ENCODE measurements around the gene MAMDC4. TPM values are rescaled to one million over a fixed set of nuclear protein-coding genes. Genes with fewer than 3 reads are reported as not detected.

MAMDC4 gene
- total and polyA plus RNA-seq, 2 of the 13 experiments (the other 11 are each of a cell fraction or from before 2014, with no cell fraction given), result 6.0 to 6.8 TPM

DNA sequence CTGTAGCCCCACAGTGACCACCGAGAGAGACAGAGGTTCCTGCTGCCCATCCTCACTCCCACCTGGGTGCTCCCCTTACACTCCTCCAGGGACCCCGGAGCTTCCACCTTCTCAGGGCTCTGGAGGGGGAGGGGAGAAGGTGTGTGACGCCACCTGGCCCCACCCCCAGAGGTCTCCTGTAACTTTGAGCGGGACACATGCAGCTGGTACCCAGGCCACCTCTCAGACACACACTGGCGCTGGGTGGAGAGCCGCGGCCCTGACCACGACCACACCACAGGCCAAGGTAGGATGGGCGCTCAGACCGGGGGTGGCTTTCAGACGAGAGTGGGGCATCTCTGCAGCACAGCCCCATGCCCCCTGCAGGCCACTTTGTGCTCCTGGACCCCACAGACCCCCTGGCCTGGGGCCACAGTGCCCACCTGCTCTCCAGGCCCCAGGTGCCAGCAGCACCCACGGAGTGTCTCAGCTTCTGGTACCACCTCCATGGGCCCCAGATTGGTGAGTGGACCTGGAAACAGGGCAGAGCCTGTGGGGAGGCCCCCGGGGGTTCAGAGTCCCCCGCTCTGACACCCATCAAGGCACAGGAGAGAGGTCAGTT, 4.5 kb downstream of the MAMDC4 start:
- intact Hi-C loops (cut with micrococcal nuclease; ENCODE audit: unreplicated experiment) (no loop called here), in situ Hi-C loops (cut with HindIII; ENCODE audit: extremely low pct_ligation_motif_present, low pct_unique_long_range_greater_than_20kb) (no loop called here)
- Histone ChIP-seq H3K9me3 (ENCODE audit: low read length) (no peaks in the 10 kb centered on the region), H3K27me3 (ENCODE audit: control insufficient read depth in 1 of 2, insufficient read depth in 2 of 2, low read length in 2 of 2) (no peaks in the 10 kb centered on the region), H3K9ac (ENCODE audit: insufficient read depth, low read depth, low read length) (no peak overlapping the region; the same call in 1 of the 2 replicates), H3K4me1 (ENCODE audit: insufficient read depth, low read length) (peaks cover 31% of the 10 kb centered on the region), H3K79me2 (ENCODE audit: insufficient read depth, low read length) (no peaks in the 10 kb centered on the region), H4K20me1 (ENCODE audit: insufficient read depth, low read length) (no peaks in the 10 kb centered on the region), H3K4me3 (replicated peaks in 1 of 3; ENCODE audit: insufficient read depth in 1 of 3, low read depth in 2 of 3, low read length in 3 of 3) (no peak overlapping the region), H3K27ac (ENCODE audit: extremely low read length, insufficient read depth, low read length) (no peak overlapping the region), H2AFZ (ENCODE audit: low read length) (no peak overlapping the region), H3K36me3 (replicated peaks in 1 of 2; ENCODE audit: control insufficient read depth in 1 of 2, insufficient read depth in 2 of 2, low read length in 2 of 2) (peaks cover 5 to 13% of the 10 kb centered on the region in 2 experiments), H3K4me2 (ENCODE audit: low read depth, low read length) (no peak overlapping the region)
- no TSS peak for BruUV-seq (replicated peaks)
- ChIA-PET CTCF (ENCODE audit: low intra/inter-chr PET ratio, low total read pairs) (no interaction called here), POLR2A (interaction anchor here (0.6 to 1.8 kb wide), 3 partner anchors 9 to 26 kb away, joined by 3 to 5 read pairs (median 5); partner anchors contain the start of gene EDF1)
- DNase-seq (ENCODE audit: low spot score) (no peak), FAIRE-seq (no peak), ATAC-seq (no peak)
- TF ChIP-seq MAFK (conservative IDR thresholded peaks at IDR 0.05 in 1 of 2, IDR thresholded peaks at IDR 0.05 in 1 of 2; ENCODE audit: low read length in 2 of 2) (no peak), ARNTL (CRISPR knock-in tag; IDR thresholded peaks at IDR 0.05) (no peak), PRPF4 (IDR thresholded peaks at IDR 0.05; ENCODE audit: low read depth, low read length, poor library complexity, severe bottlenecking) (no peak)
- WGBS (ENCODE audit: low lambda C conversion rate), result 100% methylated on average over 3 of the region's 14 CpGs

DNA sequence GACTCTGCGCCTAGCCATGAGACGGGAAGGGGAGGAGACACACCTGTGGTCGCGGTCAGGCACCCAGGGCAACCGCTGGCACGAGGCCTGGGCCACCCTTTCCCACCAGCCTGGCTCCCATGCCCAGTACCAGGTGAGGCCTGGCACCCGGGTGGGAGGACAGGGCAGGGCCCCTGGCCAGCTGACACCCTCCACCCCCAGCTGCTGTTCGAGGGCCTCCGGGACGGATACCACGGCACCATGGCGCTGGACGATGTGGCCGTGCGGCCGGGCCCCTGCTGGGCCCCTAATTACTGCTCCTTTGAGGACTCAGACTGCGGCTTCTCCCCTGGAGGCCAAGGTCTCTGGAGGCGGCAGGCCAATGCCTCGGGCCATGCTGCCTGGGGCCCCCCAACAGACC, 5.0 kb downstream of the MAMDC4 start:
- Histone ChIP-seq H3K4me3 (replicated peaks in 1 of 3; ENCODE audit: insufficient read depth in 1 of 3, low read depth in 2 of 3, low read length in 3 of 3) (no peak overlapping the region), H3K9ac (ENCODE audit: insufficient read depth, low read depth, low read length) (no peak overlapping the region), H4K20me1 (ENCODE audit: insufficient read depth, low read length) (no peaks in the 10 kb centered on the region), H3K27me3 (ENCODE audit: control insufficient read depth in 1 of 2, insufficient read depth in 2 of 2, low read length in 2 of 2) (no peaks in the 10 kb centered on the region), H3K9me3 (ENCODE audit: low read length) (no peaks in the 10 kb centered on the region), H3K79me2 (ENCODE audit: insufficient read depth, low read length) (no peaks in the 10 kb centered on the region), H3K27ac (ENCODE audit: extremely low read length, insufficient read depth, low read length) (no peak overlapping the region), H3K4me2 (ENCODE audit: low read depth, low read length) (no peak overlapping the region), H3K4me1 (ENCODE audit: insufficient read depth, low read length) (peaks cover 26% of the 10 kb centered on the region), H3K36me3 (replicated peaks in 1 of 2; ENCODE audit: control insufficient read depth in 1 of 2, insufficient read depth in 2 of 2, low read length in 2 of 2) (peaks cover 7 to 16% of the 10 kb centered on the region in 2 experiments), H2AFZ (ENCODE audit: low read length) (no peak overlapping the region)
- FAIRE-seq, result no peak
- no TSS peak for BruUV-seq (replicated peaks)
- TF ChIP-seq MTA3 (CRISPR knock-in tag; IDR thresholded peaks at IDR 0.05) (no peak), MED1 (CRISPR knock-in tag; IDR thresholded peaks at IDR 0.05) (no peak), AGO2 (optimal IDR thresholded peaks at IDR 0.05; ENCODE audit: low read depth, low read length) (peak; percentile 66), ZNF570 (CRISPR knock-in tag; IDR thresholded peaks at IDR 0.05; ENCODE audit: borderline replicate concordance) (no peak), HNRNPL (IDR thresholded peaks at IDR 0.05; ENCODE audit: low read depth, low read length) (0 out of 2 replicates have a peak, but pooled peaks have one; percentile 25), AGO1 (IDR thresholded peaks at IDR 0.05; ENCODE audit: low read depth, low read length, poor library complexity, severe bottlenecking) (peak; percentile 65), RBFOX2 (IDR thresholded peaks at IDR 0.05; ENCODE audit: low read depth, low read length) (peak; percentile 34), TAF15 (IDR thresholded peaks at IDR 0.05; ENCODE audit: low read depth, low read length, poor library complexity, severe bottlenecking) (no peak)
- TF ChIP-seq, protein P1, sequence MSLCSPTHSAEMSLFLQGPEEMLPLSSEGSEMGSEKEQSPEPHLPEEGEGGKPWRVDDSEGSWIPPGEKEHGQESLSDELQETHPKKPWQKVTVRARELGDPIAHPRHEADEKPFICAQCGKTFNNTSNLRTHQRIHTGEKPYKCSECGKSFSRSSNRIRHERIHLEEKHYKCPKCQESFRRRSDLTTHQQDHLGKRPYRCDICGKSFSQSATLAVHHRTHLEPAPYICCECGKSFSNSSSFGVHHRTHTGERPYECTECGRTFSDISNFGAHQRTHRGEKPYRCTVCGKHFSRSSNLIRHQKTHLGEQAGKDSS (CRISPR knock-in tag; IDR thresholded peaks at IDR 0.05; ENCODE audit: borderline replicate concordance, low read depth), result no peak
- in situ Hi-C loops (cut with HindIII; ENCODE audit: extremely low pct_ligation_motif_present, low pct_unique_long_range_greater_than_20kb), result no loop called here
- intact Hi-C loops (cut with micrococcal nuclease; ENCODE audit: unreplicated experiment), result no loop called here
- WGBS (ENCODE audit: low lambda C conversion rate), result 93% methylated on average over 6 of the region's 19 CpGs
- no peak for DNase-seq (ENCODE audit: low spot score)
- ChIA-PET POLR2A (interaction anchor here (1.1 to 5.0 kb wide), 3 partner anchors 9 to 25 kb away, joined by 3 to 29 read pairs (median 5); partner anchors contain the start of gene EDF1), CTCF (ENCODE audit: low intra/inter-chr PET ratio, low total read pairs) (no interaction called here)
- ATAC-seq, result no peak
